Measurements from ENCODE around the gene MYCL. TPM values are rescaled to one million over a fixed set of nuclear protein-coding genes. Genes with fewer than 3 reads are reported as not detected.
"Not testable (repeated sequence)": the region's sequence is repeated elsewhere in the genome, so short reads cannot be mapped to it uniquely, and the experiment has no call there.

MYCL gene
- total RNA-seq, 1 experiment from 2014 or later, result 18.4 TPM

DNA sequence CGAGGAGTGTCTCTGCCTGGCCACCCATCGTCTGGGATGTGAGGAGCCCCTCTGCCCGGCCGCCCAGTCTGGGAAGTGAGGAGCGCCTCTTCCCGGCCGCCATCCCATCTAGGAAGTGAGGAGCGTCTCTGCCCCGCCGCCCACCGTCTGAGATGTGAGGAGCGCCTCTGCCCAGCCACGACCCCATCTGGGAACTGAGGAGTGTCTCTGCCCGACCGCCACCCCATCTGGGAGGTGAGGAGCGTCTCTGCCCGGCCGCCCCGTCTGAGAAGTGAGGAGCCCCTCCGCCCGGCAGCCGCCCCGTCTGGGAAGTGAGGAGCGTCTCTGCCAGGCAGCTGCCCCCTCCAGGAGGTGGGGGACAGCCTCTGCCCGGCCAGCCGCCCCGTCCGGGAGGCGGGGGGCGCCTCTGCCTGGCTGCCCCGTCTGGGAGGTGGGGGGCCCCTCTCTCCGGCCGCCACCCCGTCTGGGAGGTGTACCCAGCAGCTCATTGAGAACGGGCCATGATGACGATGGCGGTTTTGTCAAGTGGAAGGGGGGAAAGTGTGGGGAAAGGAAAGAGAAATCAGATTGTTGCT, 32.1 kb downstream of the MYCL start:
- not testable (repeated sequence) for H3K79me2 ChIP-seq (ENCODE audit: insufficient read depth, low read length)

More for the DNA sequence above, 32.1 kb downstream of the MYCL start:
- not testable (repeated sequence) for H2BK12ac ChIP-seq (ENCODE audit: insufficient read length, low read depth, low read length); H3K23me2 ChIP-seq (ENCODE audit: insufficient read length, low read depth, low read length, poor library complexity, severe bottlenecking); H3K18ac ChIP-seq (ENCODE audit: insufficient read length, low read depth, low read length); H2BK5ac ChIP-seq (ENCODE audit: insufficient read length, low read length); H2BK20ac ChIP-seq (ENCODE audit: low read depth, low read length, poor library complexity, severe bottlenecking); H3K4me1 Mint-ChIP-seq; H3K56ac ChIP-seq (ENCODE audit: insufficient read length, low read depth, low read length); H3K27ac ChIP-seq (ENCODE audit: insufficient read length, low read depth, low read length); H2BK15ac ChIP-seq (ENCODE audit: low read depth, low read length); H3K79me1 ChIP-seq (ENCODE audit: insufficient read depth, low read depth, low read length, poor library complexity, severe bottlenecking); DNase-seq; H3K4ac ChIP-seq (ENCODE audit: low read depth, low read length); H3K27me3 ChIP-seq (ENCODE audit: insufficient read depth, low read length); H3K4me1 ChIP-seq (ENCODE audit: insufficient read depth, low read length); H2BK120ac ChIP-seq (ENCODE audit: low read depth, low read length, poor library complexity, severe bottlenecking); H3K9ac ChIP-seq (ENCODE audit: extremely low read depth, insufficient read length, low read length); H3K4me3 Mint-ChIP-seq; H3K14ac ChIP-seq (ENCODE audit: insufficient read depth, low read length); H4K8ac ChIP-seq (replicated peaks; ENCODE audit: insufficient read length, low read depth, low read length); H2AK5ac ChIP-seq (ENCODE audit: insufficient read length, low read length); H3K27ac Mint-ChIP-seq; H4K20me1 ChIP-seq (ENCODE audit: control insufficient read depth, insufficient read depth, insufficient read length); H3T11ph ChIP-seq (ENCODE audit: low read length); H3K23ac ChIP-seq (ENCODE audit: insufficient read length, low read depth, low read length); H2AFZ ChIP-seq (ENCODE audit: low read length); H3K27me3 Mint-ChIP-seq (ENCODE audit: low read depth); H4K5ac ChIP-seq (ENCODE audit: insufficient read length, low read depth, low read length); H4K91ac ChIP-seq (ENCODE audit: insufficient read length, low read depth, low read length); H3K9me3 ChIP-seq (ENCODE audit: control insufficient read depth, low read depth, low read length); H3K4me2 ChIP-seq (ENCODE audit: insufficient read depth, insufficient read length, low read length)
- peaks cover 39 to 48% (median 41%) of the 10 kb centered on the region in 3 experiments for H3K36me3 Mint-ChIP-seq (ENCODE audit: insufficient read depth in 1 of 3, low read depth in 3 of 3)
- peaks cover 26 to 27% of the 10 kb centered on the region in 2 experiments for H3K9me3 Mint-ChIP-seq
- no CpG with 5 or more reads among the region's 37 CpGs for WGBS (ENCODE audit: extremely low coverage, insufficient read length, low lambda C conversion rate)
